Mesendoderm (in vitro differentiated cells): ENCODE data around the gene C12orf75.

ENCODE experiments used
- DNase-seq: peaks from one replicate; pipeline ENCODE4 v3.0.0; 2013
- H2AK5ac ChIP-seq: 2 replicates; pipeline ENCODE4 v1.6.1; 2013; ENCODE audit warnings: low read length, inconsistent platforms
- H2BK120ac ChIP-seq: 2 replicates; pipeline ENCODE4 v1.6.1; 2013; ENCODE audit warnings: low read depth, mild to moderate bottlenecking, low read length, moderate library complexity, mixed read lengths
- H2BK15ac ChIP-seq: replicated peaks from 2 replicates; pipeline ENCODE4 v1.6.1; 2013; ENCODE audit warnings: low read depth, mild to moderate bottlenecking, moderate library complexity
- H2BK5ac ChIP-seq: 2 replicates; pipeline ENCODE4 v1.6.1; 2013; ENCODE audit warnings: low read length, inconsistent platforms
- H3K18ac ChIP-seq: 2 replicates; pipeline ENCODE4 v1.6.1; 2013; ENCODE audit warnings: mild to moderate bottlenecking, low read length, mixed read lengths
- H3K23ac ChIP-seq: one replicate; pipeline ENCODE4 v1.6.1; 2013; ENCODE audit warnings: low read length
- H3K27ac ChIP-seq: 2 replicates; pipeline ENCODE4 v1.5.1; 2013; ENCODE audit warnings: low read depth, mild to moderate bottlenecking, inconsistent platforms, low read length, moderate library complexity
- H3K27me3 ChIP-seq: 2 replicates; pipeline ENCODE4 v1.6.1; 2013; ENCODE audit warnings: low read length, control low read depth, mild to moderate bottlenecking, inconsistent platforms; ENCODE audit not compliant: insufficient read depth, poor library complexity
- H3K36me3 ChIP-seq: 2 replicates; pipeline ENCODE4 v1.6.1; 2013; ENCODE audit warnings: low read length, inconsistent platforms; ENCODE audit not compliant: control insufficient read depth, insufficient read depth
- H3K4ac ChIP-seq: one replicate; pipeline ENCODE4 v1.6.1; 2013; ENCODE audit warnings: low read depth, mild to moderate bottlenecking, low read length, moderate library complexity
- H3K4me1 ChIP-seq: 2 replicates; pipeline ENCODE4 v1.6.1; 2013; ENCODE audit warnings: low read depth, low read length, inconsistent platforms; ENCODE audit not compliant: control insufficient read depth
- H3K4me2 ChIP-seq: 2 replicates; pipeline ENCODE4 v1.6.1; 2013; ENCODE audit warnings: low read length
- H3K4me3 ChIP-seq: 2 replicates; pipeline ENCODE4 v1.5.1; 2013; ENCODE audit warnings: mild to moderate bottlenecking, low read length
- H3K56ac ChIP-seq: one replicate; pipeline ENCODE4 v1.6.1; 2013; ENCODE audit warnings: low read length
- H3K79me1 ChIP-seq: 2 replicates; pipeline ENCODE4 v1.6.1; 2013; ENCODE audit warnings: low read length, inconsistent platforms
- H3K79me2 ChIP-seq: 2 replicates; pipeline ENCODE4 v1.6.1; 2013; ENCODE audit warnings: mild to moderate bottlenecking, low read length; ENCODE audit not compliant: control insufficient read depth, insufficient read depth
- H3K9ac ChIP-seq: 2 replicates; pipeline ENCODE4 v1.6.1; 2013; ENCODE audit warnings: low read length, inconsistent platforms
- H4K5ac ChIP-seq: one replicate; pipeline ENCODE4 v1.6.1; 2013; ENCODE audit warnings: low read length
- H4K8ac ChIP-seq: one replicate; pipeline ENCODE4 v1.6.1; 2013; ENCODE audit warnings: low read depth, mild to moderate bottlenecking, control low read depth, low read length, moderate library complexity
- WGBS: extraction: QIAGEN DNeasy Blood & Tissue Kit; methylation state at CpG from one replicate; pipeline ENCODE4 v1.1.7; 2013; ENCODE audit warnings: low lambda C conversion rate, missing lambda C conversion rate; ENCODE audit not compliant: insufficient coverage; ENCODE audit errors: extremely low coverage; 5-methylcytosine and 5-hydroxymethylcytosine counted together

The C12orf75 gene

GRCh38 chr12:105347499-105347898 is 17.0 kb downstream of the C12orf75 start:
- Histone ChIP-seq H3K4me2 (no peak overlapping the region), H3K79me2 (no peaks in the 10 kb centered on the region), H3K27me3 (no peaks in the 10 kb centered on the region), H3K9ac (no peak overlapping the region), H2BK15ac (no peak overlapping the region), H2BK5ac (no peak overlapping the region), H4K5ac (no peak overlapping the region), H3K4ac (no peak overlapping the region), H3K79me1 (peaks cover 3% of the 10 kb centered on the region), H3K18ac (no peak overlapping the region), H3K27ac (no peak overlapping the region), H3K36me3 (no peaks in the 10 kb centered on the region), H3K23ac (no peak overlapping the region), H4K8ac (no peak overlapping the region), H3K4me1 (no peaks in the 10 kb centered on the region), H2BK120ac (no peak overlapping the region), H3K56ac (no peak overlapping the region), H2AK5ac (no peak overlapping the region), H3K4me3 (no peak overlapping the region)
- WGBS: no CpG with 5 or more reads among the region's 4 CpGs
- no peak for DNase-seq

DNA sequence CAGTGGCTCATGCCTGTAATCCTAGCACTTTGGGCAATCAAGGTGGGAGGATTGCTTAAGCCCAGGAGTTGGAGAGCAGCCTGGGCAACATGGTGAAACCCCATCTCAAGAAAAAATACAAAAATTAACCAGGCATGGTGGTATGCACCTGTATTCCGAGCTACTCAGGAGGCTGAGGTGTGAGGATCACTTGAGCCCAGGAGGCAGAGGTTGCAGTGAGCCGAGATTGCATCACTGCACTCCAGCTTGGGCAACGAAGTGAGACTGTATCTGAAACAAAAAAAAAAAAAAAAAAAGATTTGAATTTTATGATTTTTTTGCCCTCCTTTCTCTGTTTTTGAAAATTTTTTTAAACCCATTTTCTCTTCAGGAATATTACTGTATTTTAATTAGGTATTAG is 17.7 kb downstream of the C12orf75 start:
- Histone ChIP-seq H2BK15ac (no peak overlapping the region), H3K4me2 (no peak overlapping the region), H3K36me3 (no peaks in the 10 kb centered on the region), H2BK5ac (no peak overlapping the region), H3K9ac (no peak overlapping the region), H3K27ac (no peak overlapping the region), H3K79me1 (peaks cover 3% of the 10 kb centered on the region), H4K5ac (no peak overlapping the region), H3K4me1 (peaks cover 2% of the 10 kb centered on the region), H2AK5ac (no peak overlapping the region), H3K56ac (no peak overlapping the region), H3K79me2 (no peaks in the 10 kb centered on the region), H3K23ac (no peak overlapping the region), H2BK120ac (no peak overlapping the region), H4K8ac (no peak overlapping the region), H3K4ac (no peak overlapping the region), H3K4me3 (no peak overlapping the region), H3K27me3 (no peaks in the 10 kb centered on the region), H3K18ac (no peak overlapping the region)
- no CpG with 5 or more reads among the region's 3 CpGs for WGBS
- no peak for DNase-seq

GRCh38 chr12:105348561-105348960 is 18.1 kb downstream of the C12orf75 start:
- Histone ChIP-seq H3K4ac (no peak overlapping the region), H3K18ac (no peak overlapping the region), H3K36me3 (no peaks in the 10 kb centered on the region), H4K8ac (no peak overlapping the region), H3K4me1 (peaks cover 2% of the 10 kb centered on the region), H4K5ac (no peak overlapping the region), H3K4me3 (no peak overlapping the region), H2AK5ac (no peak overlapping the region), H3K79me1 (peaks cover 3% of the 10 kb centered on the region), H3K56ac (no peak overlapping the region), H3K27ac (no peak overlapping the region), H2BK5ac (no peak overlapping the region), H3K9ac (no peak overlapping the region), H3K23ac (no peak overlapping the region), H2BK120ac (no peak overlapping the region), H3K4me2 (no peak overlapping the region), H3K27me3 (no peaks in the 10 kb centered on the region), H3K79me2 (no peaks in the 10 kb centered on the region), H2BK15ac (no peak overlapping the region)
- no CpG with 5 or more reads among the region's 1 CpG for WGBS
- no peak for DNase-seq

DNA sequence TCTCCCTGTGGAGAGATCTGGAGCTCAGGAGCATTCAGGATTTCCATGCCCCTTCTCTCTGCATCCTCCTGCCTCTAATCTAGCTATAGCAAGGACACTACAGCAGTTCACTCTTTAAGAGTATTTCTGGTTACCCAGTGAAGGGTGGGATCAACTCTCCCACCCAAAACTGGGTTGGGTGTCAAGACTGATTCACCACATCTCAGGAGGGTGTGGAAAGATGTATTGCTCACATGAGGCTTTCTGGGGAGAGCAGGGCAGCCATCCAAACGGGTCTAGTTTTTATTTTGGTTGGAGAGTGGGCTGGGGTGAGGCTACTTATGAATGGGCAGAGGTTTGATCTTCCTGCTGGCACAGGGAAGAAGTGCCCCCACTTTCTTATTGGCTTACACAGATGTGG is 18.6 kb downstream of the C12orf75 start:
- H3K4me3 ChIP-seq: no peak overlapping the region
- H3K36me3 ChIP-seq: no peaks in the 10 kb centered on the region
- H3K79me2 ChIP-seq: no peaks in the 10 kb centered on the region
- no peak for DNase-seq
- peaks cover 2% of the 10 kb centered on the region for H3K4me1 ChIP-seq
- no peak overlapping the region for H3K27ac ChIP-seq
- no peak overlapping the region for H4K8ac ChIP-seq
- H2AK5ac ChIP-seq: no peak overlapping the region
- H4K5ac ChIP-seq: no peak overlapping the region
- no peak overlapping the region for H3K4me2 ChIP-seq
- H2BK5ac ChIP-seq: no peak overlapping the region
- H3K23ac ChIP-seq: no peak overlapping the region
- no peak overlapping the region for H2BK15ac ChIP-seq
- H3K56ac ChIP-seq: no peak overlapping the region
- H3K18ac ChIP-seq: no peak overlapping the region
- WGBS: no CpG with 5 or more reads among the region's 1 CpG
- H3K79me1 ChIP-seq: peaks cover 2% of the 10 kb centered on the region
- H3K9ac ChIP-seq: no peak overlapping the region
- H3K4ac ChIP-seq: no peak overlapping the region
- H3K27me3 ChIP-seq: no peaks in the 10 kb centered on the region
- no peak overlapping the region for H2BK120ac ChIP-seq

- H4K5ac ChIP-seq: no peak overlapping the region
- no peaks in the 10 kb centered on the region for H3K36me3 ChIP-seq
- no peak overlapping the region for H3K27ac ChIP-seq
- no peak overlapping the region for H3K56ac ChIP-seq
- no peaks in the 10 kb centered on the region for H3K79me2 ChIP-seq
- no peak overlapping the region for H3K4me3 ChIP-seq
- no peak overlapping the region for H4K8ac ChIP-seq
- no peak overlapping the region for H3K4me2 ChIP-seq
- no peak overlapping the region for H2BK15ac ChIP-seq
- no peak overlapping the region for H2BK5ac ChIP-seq
- no peaks in the 10 kb centered on the region for H3K27me3 ChIP-seq
- WGBS: no CpG with 5 or more reads among the region's 1 CpG
- H3K4ac ChIP-seq: no peak overlapping the region
- peaks cover 1% of the 10 kb centered on the region for H3K79me1 ChIP-seq
- peaks cover 2% of the 10 kb centered on the region for H3K4me1 ChIP-seq
- DNase-seq: no peak
- no peak overlapping the region for H3K9ac ChIP-seq
- no peak overlapping the region for H3K18ac ChIP-seq
- H2AK5ac ChIP-seq: no peak overlapping the region
- no peak overlapping the region for H3K23ac ChIP-seq
- no peak overlapping the region for H2BK120ac ChIP-seq
Measured at GRCh38 chr12:105351523-105351922, 21.0 kb downstream of the C12orf75 start.

DNA sequence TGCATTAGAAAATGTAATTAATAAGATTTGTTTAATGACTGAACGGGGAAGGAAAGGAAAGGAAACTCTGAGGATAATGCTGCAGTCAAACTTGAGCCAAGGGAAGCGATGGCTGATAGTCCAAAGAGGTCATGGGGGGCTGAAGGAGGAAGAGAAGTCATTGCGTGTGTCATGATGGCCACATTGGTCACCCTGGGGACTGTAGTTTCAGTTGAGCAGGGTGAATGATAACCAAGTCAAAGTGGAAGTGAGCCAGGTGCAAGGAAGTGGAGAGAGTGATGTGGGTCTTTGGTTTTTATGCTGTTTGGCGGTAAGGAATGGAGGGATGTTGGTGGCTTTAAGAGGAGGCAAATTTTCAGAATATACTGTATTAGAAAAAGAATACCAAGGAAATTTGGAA is 21.6 kb downstream of the C12orf75 start:
- Histone ChIP-seq H4K8ac (no peak overlapping the region), H3K18ac (no peak overlapping the region), H3K4ac (no peak overlapping the region), H3K4me2 (no peak overlapping the region), H3K9ac (no peak overlapping the region), H2BK15ac (no peak overlapping the region), H3K23ac (no peak overlapping the region), H3K56ac (no peak overlapping the region), H3K4me3 (no peak overlapping the region), H3K27me3 (no peaks in the 10 kb centered on the region), H4K5ac (no peak overlapping the region), H3K79me2 (no peaks in the 10 kb centered on the region), H2BK120ac (no peak overlapping the region), H3K79me1 (peaks cover 1% of the 10 kb centered on the region), H2AK5ac (no peak overlapping the region), H3K4me1 (peaks cover 2% of the 10 kb centered on the region), H3K27ac (no peak overlapping the region), H3K36me3 (no peaks in the 10 kb centered on the region), H2BK5ac (no peak overlapping the region)
- WGBS: 100% methylated on average over 1 of the region's 4 CpGs
- no peak for DNase-seq
